HepG2 (cell line): ENCODE data around the gene AFAP1. TPM values are rescaled to one million over a fixed set of nuclear protein-coding genes. Genes with fewer than 3 reads are reported as not detected.

Source experiments
- AHDC1 ChIP-seq: sonication (generic); formaldehyde crosslinking; IDR thresholded peaks from 2 replicates; pipeline ENCODE4 v1.5.1; 2020; ENCODE audit warnings: mild to moderate bottlenecking, missing genetic modification reagents, borderline replicate concordance
- BCL6 ChIP-seq: IDR thresholded peaks from 2 replicates; pipeline ENCODE4 v1.6.1; 2016; ENCODE audit warnings: missing genetic modification reagents, missing compliant biosample characterization
- DNMT1 ChIP-seq: sonication (generic); formaldehyde crosslinking; IDR thresholded peaks from 2 replicates; pipeline ENCODE4 v1.5.1; 2020; ENCODE audit warnings: mild to moderate bottlenecking, missing genetic modification reagents
- HOXD1 ChIP-seq: sonication (generic); formaldehyde crosslinking; IDR thresholded peaks from 2 replicates; pipeline ENCODE4 v1.5.0; 2020; ENCODE audit warnings: missing genetic modification reagents
- MXD4 ChIP-seq: IDR thresholded peaks from 2 replicates; pipeline ENCODE4 v1.6.1; 2016; ENCODE audit warnings: mild to moderate bottlenecking, missing biosample characterization, missing genetic modification reagents
- POGZ ChIP-seq: sonication (generic); formaldehyde crosslinking; IDR thresholded peaks from 2 replicates; pipeline ENCODE4 v1.4.0; 2020; ENCODE audit warnings: mild to moderate bottlenecking, missing genetic modification reagents
- RBM39 ChIP-seq: fragments of 200-400 bp; formaldehyde crosslinking; IDR thresholded peaks from one replicate; pipeline ENCODE4 v1.6.1; 2018; ENCODE audit warnings: antibody characterized with exemption, mild to moderate bottlenecking, low read depth, low read length; ENCODE audit not compliant: poor library complexity, severe bottlenecking
- RCOR2 ChIP-seq: IDR thresholded peaks from 2 replicates; pipeline ENCODE4 v1.6.1; 2016; ENCODE audit warnings: missing biosample characterization, missing genetic modification reagents
- RNF2 ChIP-seq: fragments of 450-650 bp; conservative IDR thresholded peaks from 2 replicates; pipeline ENCODE4 v1.6.1; 2016; ENCODE audit warnings: low read depth
- SMYD3 ChIP-seq: sonication (generic); formaldehyde crosslinking; IDR thresholded peaks from 2 replicates; pipeline ENCODE4 v1.8.1; 2023; ENCODE audit warnings: mild to moderate bottlenecking, missing genetic modification reagents
- STAG1 ChIP-seq: sonication (generic); formaldehyde crosslinking; IDR thresholded peaks from 2 replicates; pipeline ENCODE4 v1.4.0; 2020; ENCODE audit warnings: missing genetic modification reagents
- TFDP2 ChIP-seq: sonication (generic); formaldehyde crosslinking; IDR thresholded peaks from 2 replicates; pipeline ENCODE4 v1.4.0; 2020; ENCODE audit warnings: missing genetic modification reagents
- THAP11 ChIP-seq: IDR thresholded peaks from 2 replicates; pipeline ENCODE4 v1.6.1; 2016; ENCODE audit warnings: missing biosample characterization, missing genetic modification reagents
- ZBTB1 ChIP-seq: sonication (generic); formaldehyde crosslinking; IDR thresholded peaks from 2 replicates; pipeline ENCODE4 v1.4.0; 2020; ENCODE audit warnings: missing genetic modification reagents, borderline replicate concordance
- ZNF263 ChIP-seq: sonication (generic); formaldehyde crosslinking; IDR thresholded peaks from 2 replicates; pipeline ENCODE4 v1.4.0; 2020; ENCODE audit warnings: missing genetic modification reagents
- ZSCAN25 ChIP-seq: sonication (generic); formaldehyde crosslinking; IDR thresholded peaks from 2 replicates; pipeline ENCODE4 v1.8.0; 2022; ENCODE audit warnings: mild to moderate bottlenecking, missing genetic modification reagents
- polyA plus RNA-seq, 8 experiments: library from polyadenylated mRNA; depleted of rRNA in 3 of 8; stranded (reverse) in 7 of 8; unstranded in 1 of 8; fragments of >200 nt; fragmentation: Illumina TruSeq in 4 of 8; extraction: Trizol in 4 of 8; gene quantifications; 2 replicates each; pipeline versions ENCODE4 v1.2.1 to v1.2.3, GENCODE V29; 2011 to 2016; ENCODE audit warnings: low read depth in 4 of 8, missing spikeins in 1 of 8, mixed read lengths in 1 of 8; ENCODE audit not compliant: insufficient read depth in 1 of 8
- total RNA-seq, 5 experiments: library from RNA; depleted of rRNA; stranded (reverse); fragments of >200 nt; fragmentation: Illumina TruSeq; extraction: Trizol; gene quantifications; 2 replicates each; pipeline ENCODE4 v1.2.3, GENCODE V29; 2016; ENCODE audit warnings: low read depth in 1 of 5
- TF ChIP-seq, protein P1 (sequence below): IDR thresholded peaks from 2 replicates; pipeline ENCODE4 v1.6.1; 2018; ENCODE audit warnings: missing genetic modification reagents, mild to moderate bottlenecking, missing compliant biosample characterization
- TF ChIP-seq, protein P2 (sequence below): IDR thresholded peaks from 2 replicates; pipeline ENCODE4 v1.6.1; 2016; ENCODE audit warnings: low read depth, borderline replicate concordance
- TF ChIP-seq, protein P3 (sequence below), 2 experiments: sonication (generic) in 1 of 2; formaldehyde crosslinking in 1 of 2; IDR thresholded peaks; 2 replicates each; pipeline versions ENCODE4 v1.5.1 to v1.6.1; 2011 to 2020; ENCODE audit warnings: borderline replicate concordance in 1 of 2, low read depth in 1 of 2, low read length in 1 of 2, mild to moderate bottlenecking in 1 of 2, missing genetic modification reagents in 1 of 2, moderate library complexity in 1 of 2

The AFAP1 gene
- total and polyA plus RNA-seq, 2 of the 13 experiments (the other 11 are each of a cell fraction or from before 2014, with no cell fraction given), result 2.5 TPM

- TF ChIP-seq, protein P1, sequence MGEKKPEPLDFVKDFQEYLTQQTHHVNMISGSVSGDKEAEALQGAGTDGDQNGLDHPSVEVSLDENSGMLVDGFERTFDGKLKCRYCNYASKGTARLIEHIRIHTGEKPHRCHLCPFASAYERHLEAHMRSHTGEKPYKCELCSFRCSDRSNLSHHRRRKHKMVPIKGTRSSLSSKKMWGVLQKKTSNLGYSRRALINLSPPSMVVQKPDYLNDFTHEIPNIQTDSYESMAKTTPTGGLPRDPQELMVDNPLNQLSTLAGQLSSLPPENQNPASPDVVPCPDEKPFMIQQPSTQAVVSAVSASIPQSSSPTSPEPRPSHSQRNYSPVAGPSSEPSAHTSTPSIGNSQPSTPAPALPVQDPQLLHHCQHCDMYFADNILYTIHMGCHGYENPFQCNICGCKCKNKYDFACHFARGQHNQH, result no peak
- 0 out of 2 replicates have a peak, but pooled peaks have one; percentile 21 for TF ChIP-seq BCL6 (CRISPR knock-in tag)
- TF ChIP-seq POGZ, result no peak
- no peak for TF ChIP-seq TFDP2 (CRISPR knock-in tag)
- TF ChIP-seq, protein P2, sequence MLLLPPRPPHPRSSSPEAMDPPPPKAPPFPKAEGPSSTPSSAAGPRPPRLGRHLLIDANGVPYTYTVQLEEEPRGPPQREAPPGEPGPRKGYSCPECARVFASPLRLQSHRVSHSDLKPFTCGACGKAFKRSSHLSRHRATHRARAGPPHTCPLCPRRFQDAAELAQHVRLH (CRISPR knock-in tag), result no peak
- no peak for TF ChIP-seq ZBTB1 (CRISPR knock-in tag)
- no peak for TF ChIP-seq RBM39
- TF ChIP-seq ZNF263, result no peak
- TF ChIP-seq DNMT1, result no peak
- no peak for TF ChIP-seq AHDC1 (CRISPR knock-in tag)
- TF ChIP-seq RNF2, result no peak
- no peak for TF ChIP-seq SMYD3 (CRISPR knock-in tag)
- peak; percentile 77 for TF ChIP-seq STAG1 (CRISPR knock-in tag)
- TF ChIP-seq, protein P3, sequence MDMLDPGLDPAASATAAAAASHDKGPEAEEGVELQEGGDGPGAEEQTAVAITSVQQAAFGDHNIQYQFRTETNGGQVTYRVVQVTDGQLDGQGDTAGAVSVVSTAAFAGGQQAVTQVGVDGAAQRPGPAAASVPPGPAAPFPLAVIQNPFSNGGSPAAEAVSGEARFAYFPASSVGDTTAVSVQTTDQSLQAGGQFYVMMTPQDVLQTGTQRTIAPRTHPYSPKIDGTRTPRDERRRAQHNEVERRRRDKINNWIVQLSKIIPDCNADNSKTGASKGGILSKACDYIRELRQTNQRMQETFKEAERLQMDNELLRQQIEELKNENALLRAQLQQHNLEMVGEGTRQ (IDR thresholded peaks at IDR 0.05; ENCODE audit: low read depth, low read length), result no peak
- TF ChIP-seq, protein P3 (CRISPR knock-in tag; IDR thresholded peaks at IDR 0.05; ENCODE audit: borderline replicate concordance), result no peak
- no peak for TF ChIP-seq MXD4 (CRISPR knock-in tag)
- no peak for TF ChIP-seq THAP11
- TF ChIP-seq HOXD1 (CRISPR knock-in tag), result no peak
- no peak for TF ChIP-seq RCOR2 (CRISPR knock-in tag)
- TF ChIP-seq ZSCAN25, result no peak
Observed at GRCh38 chr4:7843831-7844593, 95.6 kb downstream of the AFAP1 start (continued).
